WTC11 (cell line): Measurements from ENCODE around the gene ZNF583. TPM values are rescaled to one million over a fixed set of nuclear protein-coding genes. Genes with fewer than 3 reads are reported as not detected.

Experiments used
- ATAC-seq: fragments of 200-7000 bp; cut with Tn5 transposase; 2 replicates; pipeline ENCODE4 v1.10.0; 2021; ENCODE audit warnings: mild to moderate bottlenecking, moderate library complexity
- CTCF ChIA-PET: fragments of 300-600 bp; sonication (Branson Sonifier 250); formaldehyde crosslinking; loops from one replicate; lab custom pipeline; 2021; ENCODE audit warnings: antibody characterized with exemption; lab: Charles Lee
- POLR2A ChIA-PET: fragments of 350-600 bp; sonication (Branson Sonifier 250); formaldehyde crosslinking; loops from one replicate; lab custom pipeline; 2021; ENCODE audit warnings: antibody characterized with exemption; lab: Charles Lee
- DNase-seq: peaks from one replicate; pipeline ENCODE4 v3.0.0; 2021; ENCODE audit warnings: low spot score
- H3K27ac Mint-ChIP-seq: 2 replicates; pipeline ENCODE4 v1.8.0; 2021; ENCODE audit warnings: mixed read lengths
- H3K27me3 Mint-ChIP-seq: 2 replicates; pipeline ENCODE4 v1.8.0; 2021; ENCODE audit warnings: low read depth, mild to moderate bottlenecking, moderate library complexity, mixed read lengths
- H3K36me3 Mint-ChIP-seq: 2 replicates; pipeline ENCODE4 v1.8.0; 2021; ENCODE audit warnings: mixed read lengths
- H3K4me1 Mint-ChIP-seq: 2 replicates; pipeline ENCODE4 v1.8.0; 2022; ENCODE audit warnings: mixed read lengths
- H3K4me3 Mint-ChIP-seq: 2 replicates; pipeline ENCODE4 v1.8.0; 2021; ENCODE audit warnings: mild to moderate bottlenecking, moderate library complexity, mixed read lengths
- H3K9me3 Mint-ChIP-seq: 2 replicates; pipeline ENCODE4 v1.8.0; 2021; ENCODE audit warnings: mixed read lengths
- E2F1 ChIP-seq: sonication (generic); formaldehyde crosslinking; IDR thresholded peaks from 2 replicates; pipeline ENCODE4 v1.8.0; 2022; ENCODE audit warnings: mild to moderate bottlenecking, missing genetic modification reagents
- ELF4 ChIP-seq: sonication (generic); formaldehyde crosslinking; IDR thresholded peaks from 2 replicates; pipeline ENCODE4 v1.8.1; 2022; ENCODE audit warnings: low read depth, mild to moderate bottlenecking, moderate library complexity, missing genetic modification reagents
- EMX1 ChIP-seq: fragments of 250-450 bp; sonication (Bioruptor Pico); IDR thresholded peaks from 2 replicates; pipeline ENCODE4 v1.8.0; 2021; ENCODE audit warnings: mild to moderate bottlenecking
- ESRRA ChIP-seq: sonication (generic); formaldehyde crosslinking; IDR thresholded peaks from 2 replicates; pipeline ENCODE4 v1.8.1; 2022; ENCODE audit warnings: mild to moderate bottlenecking, missing genetic modification reagents, borderline replicate concordance
- ETV6 ChIP-seq: sonication (generic); formaldehyde crosslinking; IDR thresholded peaks from 2 replicates; pipeline ENCODE4 v1.8.1; 2022; ENCODE audit warnings: mild to moderate bottlenecking, missing genetic modification reagents
- FOXJ3 ChIP-seq: sonication (generic); formaldehyde crosslinking; IDR thresholded peaks from 2 replicates; pipeline ENCODE4 v1.9.0; 2021; ENCODE audit warnings: missing genetic modification reagents, mild to moderate bottlenecking, borderline replicate concordance
- GABPB1 ChIP-seq: sonication (generic); formaldehyde crosslinking; IDR thresholded peaks from 2 replicates; pipeline ENCODE4 v1.8.1; 2023; ENCODE audit warnings: mild to moderate bottlenecking, missing genetic modification reagents
- HMGXB4 ChIP-seq: sonication (generic); formaldehyde crosslinking; IDR thresholded peaks from 2 replicates; pipeline ENCODE4 v1.8.1; 2023; ENCODE audit warnings: mild to moderate bottlenecking, moderate library complexity, missing genetic modification reagents
- IRF2 ChIP-seq: sonication (generic); formaldehyde crosslinking; IDR thresholded peaks from 2 replicates; pipeline ENCODE4 v1.8.0; 2022; ENCODE audit warnings: low read depth, missing genetic modification reagents, borderline replicate concordance
- MXD4 ChIP-seq: fragments of 250-450 bp; sonication (Bioruptor Pico); IDR thresholded peaks from 2 replicates; pipeline ENCODE4 v1.8.0; 2021; ENCODE audit warnings: mild to moderate bottlenecking, moderate library complexity, borderline replicate concordance
- PRRX2 ChIP-seq: fragments of 250-450 bp; sonication (Bioruptor Pico); IDR thresholded peaks from 2 replicates; pipeline ENCODE4 v1.8.0; 2021; ENCODE audit warnings: mild to moderate bottlenecking
- SP1 ChIP-seq: sonication (generic); formaldehyde crosslinking; conservative IDR thresholded peaks from 2 replicates; pipeline ENCODE4 v1.8.1; 2022; ENCODE audit warnings: missing genetic modification reagents
- TCF7 ChIP-seq: sonication (generic); formaldehyde crosslinking; IDR thresholded peaks from 2 replicates; pipeline ENCODE4 v1.8.0; 2022; ENCODE audit warnings: mild to moderate bottlenecking, low read depth, missing genetic modification reagents, moderate library complexity
- ZNF232 ChIP-seq: sonication (generic); formaldehyde crosslinking; IDR thresholded peaks from 2 replicates; pipeline ENCODE4 v1.8.0; 2022; ENCODE audit warnings: mild to moderate bottlenecking, missing genetic modification reagents
- total RNA-seq: library from RNA; stranded (reverse); gene quantifications from 3 replicates; pipeline ENCODE4 v1.2.3, GENCODE V29; 2021
- TF ChIP-seq, protein P1 (sequence below): sonication (generic); formaldehyde crosslinking; IDR thresholded peaks from 2 replicates; pipeline ENCODE4 v1.8.0; 2022; ENCODE audit warnings: mild to moderate bottlenecking, missing genetic modification reagents
- TF ChIP-seq, protein P2 (sequence below): sonication (generic); formaldehyde crosslinking; IDR thresholded peaks from 2 replicates; pipeline ENCODE4 v1.8.1; 2023; ENCODE audit warnings: mild to moderate bottlenecking, missing genetic modification reagents, moderate library complexity
- TF ChIP-seq, protein P3 (sequence below): fragments of 200-600 bp; IDR thresholded peaks from 2 replicates; pipeline ENCODE4 v1.8.0; 2022; ENCODE audit warnings: antibody characterized with exemption
- TF ChIP-seq, protein P4 (sequence below): fragments of 250-450 bp; sonication (Bioruptor Pico); IDR thresholded peaks from 2 replicates; pipeline ENCODE4 v1.8.0; 2021; ENCODE audit warnings: mild to moderate bottlenecking
- TF ChIP-seq, protein P5 (sequence below): sonication (generic); formaldehyde crosslinking; IDR thresholded peaks from 2 replicates; pipeline ENCODE4 v1.8.0; 2022; ENCODE audit warnings: mild to moderate bottlenecking, missing genetic modification reagents

The ZNF583 gene
- total RNA-seq, 1 experiment from 2014 or later: 2.3 TPM

GRCh38 chr19:56405062-56405461, 930 bp downstream of the ZNF583 start (continued):
- TF ChIP-seq, protein P1, sequence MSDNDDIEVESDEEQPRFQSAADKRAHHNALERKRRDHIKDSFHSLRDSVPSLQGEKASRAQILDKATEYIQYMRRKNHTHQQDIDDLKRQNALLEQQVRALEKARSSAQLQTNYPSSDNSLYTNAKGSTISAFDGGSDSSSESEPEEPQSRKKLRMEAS (CRISPR knock-in tag): no peak
- no peak for TF ChIP-seq ELF4

GRCh38 chr19:56423276-56423984, 19.3 kb downstream of the ZNF583 start:
- CTCF ChIA-PET: no interaction called here
- no peak for ATAC-seq
- Mint-ChIP-seq H3K27me3 (peaks cover 19% of the 10 kb centered on the region), H3K4me1 (no peaks in the 10 kb centered on the region), H3K36me3 (peaks cover 87% of the 10 kb centered on the region), H3K9me3 (peaks cover 90% of the 10 kb centered on the region), H3K4me3 (no peak overlapping the region), H3K27ac (no peak overlapping the region)
- no peak for DNase-seq
- POLR2A ChIA-PET: no interaction called here
- TF ChIP-seq, protein P2, sequence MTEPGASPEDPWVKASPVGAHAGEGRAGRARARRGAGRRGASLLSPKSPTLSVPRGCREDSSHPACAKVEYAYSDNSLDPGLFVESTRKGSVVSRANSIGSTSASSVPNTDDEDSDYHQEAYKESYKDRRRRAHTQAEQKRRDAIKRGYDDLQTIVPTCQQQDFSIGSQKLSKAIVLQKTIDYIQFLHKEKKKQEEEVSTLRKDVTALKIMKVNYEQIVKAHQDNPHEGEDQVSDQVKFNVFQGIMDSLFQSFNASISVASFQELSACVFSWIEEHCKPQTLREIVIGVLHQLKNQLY (CRISPR knock-in tag): no peak
- TF ChIP-seq ZNF232 (CRISPR knock-in tag) (no peak), E2F1 (CRISPR knock-in tag) (no peak), TCF7 (CRISPR knock-in tag) (no peak), MXD4 (no peak), EMX1 (no peak), FOXJ3 (CRISPR knock-in tag) (no peak), HMGXB4 (no peak), ESRRA (CRISPR knock-in tag) (no peak), GABPB1 (CRISPR knock-in tag) (no peak), PRRX2 (CRISPR knock-in tag) (no peak), IRF2 (CRISPR knock-in tag) (no peak), ETV6 (no peak), SP1 (CRISPR knock-in tag) (no peak)
- TF ChIP-seq, protein P3, sequence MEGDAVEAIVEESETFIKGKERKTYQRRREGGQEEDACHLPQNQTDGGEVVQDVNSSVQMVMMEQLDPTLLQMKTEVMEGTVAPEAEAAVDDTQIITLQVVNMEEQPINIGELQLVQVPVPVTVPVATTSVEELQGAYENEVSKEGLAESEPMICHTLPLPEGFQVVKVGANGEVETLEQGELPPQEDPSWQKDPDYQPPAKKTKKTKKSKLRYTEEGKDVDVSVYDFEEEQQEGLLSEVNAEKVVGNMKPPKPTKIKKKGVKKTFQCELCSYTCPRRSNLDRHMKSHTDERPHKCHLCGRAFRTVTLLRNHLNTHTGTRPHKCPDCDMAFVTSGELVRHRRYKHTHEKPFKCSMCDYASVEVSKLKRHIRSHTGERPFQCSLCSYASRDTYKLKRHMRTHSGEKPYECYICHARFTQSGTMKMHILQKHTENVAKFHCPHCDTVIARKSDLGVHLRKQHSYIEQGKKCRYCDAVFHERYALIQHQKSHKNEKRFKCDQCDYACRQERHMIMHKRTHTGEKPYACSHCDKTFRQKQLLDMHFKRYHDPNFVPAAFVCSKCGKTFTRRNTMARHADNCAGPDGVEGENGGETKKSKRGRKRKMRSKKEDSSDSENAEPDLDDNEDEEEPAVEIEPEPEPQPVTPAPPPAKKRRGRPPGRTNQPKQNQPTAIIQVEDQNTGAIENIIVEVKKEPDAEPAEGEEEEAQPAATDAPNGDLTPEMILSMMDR: no peak
- TF ChIP-seq, protein P4, sequence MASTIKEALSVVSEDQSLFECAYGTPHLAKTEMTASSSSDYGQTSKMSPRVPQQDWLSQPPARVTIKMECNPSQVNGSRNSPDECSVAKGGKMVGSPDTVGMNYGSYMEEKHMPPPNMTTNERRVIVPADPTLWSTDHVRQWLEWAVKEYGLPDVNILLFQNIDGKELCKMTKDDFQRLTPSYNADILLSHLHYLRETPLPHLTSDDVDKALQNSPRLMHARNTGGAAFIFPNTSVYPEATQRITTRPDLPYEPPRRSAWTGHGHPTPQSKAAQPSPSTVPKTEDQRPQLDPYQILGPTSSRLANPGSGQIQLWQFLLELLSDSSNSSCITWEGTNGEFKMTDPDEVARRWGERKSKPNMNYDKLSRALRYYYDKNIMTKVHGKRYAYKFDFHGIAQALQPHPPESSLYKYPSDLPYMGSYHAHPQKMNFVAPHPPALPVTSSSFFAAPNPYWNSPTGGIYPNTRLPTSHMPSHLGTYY (CRISPR knock-in tag): no peak
- TF ChIP-seq, protein P5, sequence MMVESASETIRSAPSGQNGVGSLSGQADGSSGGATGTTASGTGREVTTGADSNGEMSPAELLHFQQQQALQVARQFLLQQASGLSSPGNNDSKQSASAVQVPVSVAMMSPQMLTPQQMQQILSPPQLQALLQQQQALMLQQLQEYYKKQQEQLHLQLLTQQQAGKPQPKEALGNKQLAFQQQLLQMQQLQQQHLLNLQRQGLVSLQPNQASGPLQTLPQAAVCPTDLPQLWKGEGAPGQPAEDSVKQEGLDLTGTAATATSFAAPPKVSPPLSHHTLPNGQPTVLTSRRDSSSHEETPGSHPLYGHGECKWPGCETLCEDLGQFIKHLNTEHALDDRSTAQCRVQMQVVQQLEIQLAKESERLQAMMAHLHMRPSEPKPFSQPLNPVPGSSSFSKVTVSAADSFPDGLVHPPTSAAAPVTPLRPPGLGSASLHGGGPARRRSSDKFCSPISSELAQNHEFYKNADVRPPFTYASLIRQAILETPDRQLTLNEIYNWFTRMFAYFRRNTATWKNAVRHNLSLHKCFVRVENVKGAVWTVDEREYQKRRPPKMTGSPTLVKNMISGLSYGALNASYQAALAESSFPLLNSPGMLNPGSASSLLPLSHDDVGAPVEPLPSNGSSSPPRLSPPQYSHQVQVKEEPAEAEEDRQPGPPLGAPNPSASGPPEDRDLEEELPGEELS (CRISPR knock-in tag): no peak
